Fibroblast of the aortic adventitia (primary cell): ENCODE results near the gene PNPLA1. TPM values are rescaled to one million over a fixed set of nuclear protein-coding genes. Genes with fewer than 3 reads are reported as not detected.
A peak's percentile ranks its signal among the peaks of the same experiment; 100 is the strongest.

Experiments
- DNase-seq: peaks from one replicate; pipeline ENCODE4 v3.0.0-alpha.2; 2010; ENCODE audit warnings: low read depth
- H3K4me3 ChIP-seq: 2 replicates; pipeline ENCODE4 v1.5.1; 2011; ENCODE audit warnings: low read depth, mild to moderate bottlenecking, control low read depth, low read length, moderate library complexity
- CTCF ChIP-seq: IDR thresholded peaks from 2 replicates; pipeline ENCODE4 v1.5.1; 2011; ENCODE audit warnings: mild to moderate bottlenecking, low read length, control low read depth, inconsistent platforms; ENCODE audit not compliant: insufficient read depth
- total RNA-seq: library from RNA; depleted of rRNA; stranded (reverse); fragments of >200 nt; gene quantifications from 2 replicates; pipeline ENCODE4 v1.2.3, GENCODE V29; 2012; ENCODE audit warnings: low replicate concordance

The PNPLA1 gene
- total RNA-seq, result 0.09 TPM in 1 of 2 replicates, not detected in the other

- no peak for DNase-seq
- H3K4me3 ChIP-seq, result no peak within 1 kb of the TSS
These were observed at the start of gene PNPLA1 for GRCh38 chr6:36269834-36270705. Gene PNPLA1 (plus strand): TSS chr6:36270060. CDS start chr6:36270460, 400 bp downstream.

GRCh38 chr6:36220226-36220625, 49.6 kb upstream of the PNPLA1 start:
- no peak overlapping the region for H3K4me3 ChIP-seq
- DNase-seq, result no peak
- TF ChIP-seq CTCF, result no peak

More at GRCh38 chr6:36269834-36270705, at the start of gene PNPLA1:
- no peak for TF ChIP-seq CTCF

- no peak overlapping the region for H3K4me3 ChIP-seq
- DNase-seq, result no peak
- TF ChIP-seq CTCF, result no peak
These were observed 48.2 kb upstream of the PNPLA1 start for GRCh38 chr6:36221674-36222073.

- DNase-seq, result no peak
- H3K4me3 ChIP-seq, result no peak overlapping the region
- no peak for TF ChIP-seq CTCF
These were observed 46.9 kb upstream of the PNPLA1 start for GRCh38 chr6:36222924-36223323.

GRCh38 chr6:36223706-36224105, 46.2 kb upstream of the PNPLA1 start:
- TF ChIP-seq CTCF, result no peak
- DNase-seq, result peak; percentile 65
- no peak overlapping the region for H3K4me3 ChIP-seq

GRCh38 chr6:36224918-36225461, 44.9 kb upstream of the PNPLA1 start:
- TF ChIP-seq CTCF, result no peak
- H3K4me3 ChIP-seq, result no peak overlapping the region
- DNase-seq, result no peak
